SK-N-SH (cell line): ENCODE data around the gene PHLDA3. TPM values are rescaled to one million over a fixed set of nuclear protein-coding genes. Genes with fewer than 3 reads are reported as not detected.

ENCODE experiments used
- CTCF ChIA-PET: fragments of 300-600, 350-600 bp; formaldehyde crosslinking; extraction: SDS; loops from one replicate; lab custom pipeline; 2021; lab: Yijun Ruan, JAX
- POLR2A ChIA-PET: fragments of 350-600 bp; sonication (Branson Sonifier 250); formaldehyde crosslinking; extraction: SDS; loops from one replicate; lab custom pipeline; 2020; ENCODE audit warnings: antibody characterized with exemption, inconsistent platforms; lab: Yijun Ruan, JAX
- DNase-seq: peaks from one replicate; pipeline ENCODE4 v3.0.0; 2012
- H2AFZ ChIP-seq: fragments of 200-600 bp; sonication (generic); 2 replicates; pipeline ENCODE4 v1.8.1; 2016; ENCODE audit warnings: antibody characterized with exemption, mild to moderate bottlenecking, low read depth
- H3F3A ChIP-seq: fragments of 200-600 bp; sonication (generic); replicated peaks from 2 replicates; pipeline ENCODE3; 2016; ENCODE audit warnings: antibody characterized with exemption, mild to moderate bottlenecking; ENCODE audit not compliant: insufficient read depth
- H3K27ac ChIP-seq, 2 experiments: fragments of 200-500 bp in 1 of 2; fragments of 200-600 bp in 1 of 2; sonication (Bioruptor generic) in 1 of 2; sonication (generic), shearing (Covaris generic) in 1 of 2; 2 replicates each; pipeline versions ENCODE4 v1.5.1 to v1.6.1; 2014 to 2016; ENCODE audit warnings: low read depth in 2 of 2, inconsistent platforms in 1 of 2, low read length in 1 of 2, mild to moderate bottlenecking in 1 of 2, mixed read lengths in 1 of 2
- H3K27me3 ChIP-seq: fragments of 200-600 bp; sonication (generic), shearing (Covaris generic); 2 replicates; pipeline ENCODE4 v1.6.1; 2016; ENCODE audit warnings: mixed run types; ENCODE audit not compliant: insufficient read depth
- H3K36me3 ChIP-seq, 2 experiments: fragments of 200-500 bp in 1 of 2; fragments of 200-600 bp in 1 of 2; sonication (Bioruptor generic) in 1 of 2; sonication (generic) in 1 of 2; replicated peaks in 1 of 2; 2 replicates each; pipeline versions ENCODE3 to v1.5.1; 2014 to 2016; ENCODE audit warnings: low read length in 1 of 2, mild to moderate bottlenecking in 1 of 2; ENCODE audit not compliant: insufficient read depth in 2 of 2, control insufficient read depth in 1 of 2
- H3K4me1 ChIP-seq, 2 experiments: fragments of 200-500 bp in 1 of 2; fragments of 200-600 bp in 1 of 2; sonication (Bioruptor generic) in 1 of 2; sonication (generic), shearing (Covaris generic) in 1 of 2; 2 replicates each; pipeline versions ENCODE4 v1.5.1 to v1.6.1; 2014 to 2016; ENCODE audit warnings: low read depth in 1 of 2, low read length in 1 of 2, mixed run types in 1 of 2; ENCODE audit not compliant: insufficient read depth in 2 of 2, control insufficient read depth in 1 of 2
- H3K4me2 ChIP-seq: fragments of 200-600 bp; sonication (generic), shearing (Covaris generic); 2 replicates; pipeline ENCODE4 v1.6.1; 2017; ENCODE audit warnings: mixed run types
- H3K4me3 ChIP-seq, 2 experiments: fragments of 200-500 bp in 1 of 2; fragments of 200-600 bp in 1 of 2; sonication (Bioruptor generic) in 1 of 2; sonication (generic), shearing (Covaris generic) in 1 of 2; 2 replicates each; pipeline versions ENCODE4 v1.5.1 to v1.8.1; 2014 to 2016; ENCODE audit warnings: low read depth in 2 of 2, inconsistent platforms in 1 of 2, low read length in 1 of 2, mild to moderate bottlenecking in 1 of 2, mixed read lengths in 1 of 2, moderate library complexity in 1 of 2
- H3K79me2 ChIP-seq: fragments of 200-600 bp; sonication (generic); 2 replicates; pipeline ENCODE4 v1.8.1; 2017; ENCODE audit warnings: mild to moderate bottlenecking; ENCODE audit not compliant: insufficient read depth
- H3K9ac ChIP-seq: fragments of 200-600 bp; sonication (generic); 2 replicates; pipeline ENCODE4 v1.6.1; 2017; ENCODE audit warnings: mixed run types
- H3K9me2 ChIP-seq: fragments of 200-600 bp; sonication (generic); 2 replicates; pipeline ENCODE4 v1.6.1; 2017; ENCODE audit warnings: mixed run types
- H3K9me3 ChIP-seq: fragments of 200-600 bp; sonication (generic); 2 replicates; pipeline ENCODE4 v1.6.1; 2017; ENCODE audit warnings: mixed run types, mild to moderate bottlenecking, moderate library complexity
- H4K20me1 ChIP-seq: fragments of 200-600 bp; sonication (generic); 2 replicates; pipeline ENCODE4 v1.6.1; 2017; ENCODE audit warnings: mild to moderate bottlenecking, mixed run types; ENCODE audit not compliant: insufficient read depth
- CHD2 ChIP-seq: fragments of 150-350 bp; IDR thresholded peaks from 2 replicates; pipeline ENCODE4 v1.6.1; 2018; ENCODE audit warnings: low read length; ENCODE audit not compliant: partially characterized antibody
- ELF1 ChIP-seq: IDR thresholded peaks from 2 replicates; pipeline ENCODE4 v1.4.0; 2012
- EZH2phosphoT487 ChIP-seq: fragments of 200-600 bp; sonication (generic); IDR thresholded peaks from 2 replicates; pipeline ENCODE4 v1.6.1; 2017; ENCODE audit warnings: low read depth, mixed run types, mild to moderate bottlenecking, antibody characterized with exemption, moderate library complexity, borderline replicate concordance
- FOXJ3 ChIP-seq: sonication (generic); formaldehyde crosslinking; IDR thresholded peaks from 2 replicates; pipeline ENCODE4 v1.5.1; 2020; ENCODE audit warnings: mild to moderate bottlenecking, missing genetic modification reagents
- GABPA ChIP-seq: IDR thresholded peaks from 2 replicates; pipeline ENCODE4 v1.4.0; 2012; ENCODE audit warnings: low read depth, mild to moderate bottlenecking
- JUND ChIP-seq: IDR thresholded peaks from 2 replicates; pipeline ENCODE4 v1.4.0; 2012
- NFIC ChIP-seq: IDR thresholded peaks from 2 replicates; pipeline ENCODE4 v1.4.0; 2012; ENCODE audit warnings: borderline replicate concordance
- RAD21 ChIP-seq: IDR thresholded peaks from 2 replicates; pipeline ENCODE4 v1.6.1; 2012; ENCODE audit warnings: mild to moderate bottlenecking, low read length
- RCOR1 ChIP-seq: fragments of 150-350 bp; IDR thresholded peaks from 2 replicates; pipeline ENCODE4 v1.6.1; 2017; ENCODE audit warnings: antibody characterized with exemption, low read length
- TAF1 ChIP-seq: IDR thresholded peaks from 2 replicates; pipeline ENCODE4 v1.6.1; 2012; ENCODE audit warnings: low read depth, mild to moderate bottlenecking, low read length, moderate library complexity, borderline replicate concordance
- TCF12 ChIP-seq: IDR thresholded peaks from 2 replicates; pipeline ENCODE4 v1.4.0; 2012
- YY1 ChIP-seq: IDR thresholded peaks from 2 replicates; pipeline ENCODE4 v1.4.0; 2012; ENCODE audit warnings: low read depth, mild to moderate bottlenecking
- WGBS: methylation state at CpG from one replicate; pipeline ENCODE4 v1.1.6; 2017; ENCODE audit warnings: low lambda C conversion rate; 5-methylcytosine and 5-hydroxymethylcytosine counted together
- polyA plus RNA-seq, 3 experiments: library from polyadenylated mRNA; depleted of rRNA; stranded (reverse); fragments of >200 nt; gene quantifications; 2 replicates each; pipeline ENCODE4 v1.2.3, GENCODE V29; 2012
- TF ChIP-seq, protein P1 (sequence below): fragments of 200-600 bp; sonication (generic); IDR thresholded peaks from 2 replicates; pipeline ENCODE4 v1.6.1; 2017; ENCODE audit warnings: antibody characterized with exemption, mild to moderate bottlenecking, moderate library complexity
- TF ChIP-seq, protein P2 (sequence below): IDR thresholded peaks from 2 replicates; pipeline ENCODE4 v1.4.0; 2012; ENCODE audit warnings: low read depth

Gene PHLDA3
- polyA plus RNA-seq, 1 of the 3 experiments (the other 2 are of a cell fraction), result 105 TPM

DNA sequence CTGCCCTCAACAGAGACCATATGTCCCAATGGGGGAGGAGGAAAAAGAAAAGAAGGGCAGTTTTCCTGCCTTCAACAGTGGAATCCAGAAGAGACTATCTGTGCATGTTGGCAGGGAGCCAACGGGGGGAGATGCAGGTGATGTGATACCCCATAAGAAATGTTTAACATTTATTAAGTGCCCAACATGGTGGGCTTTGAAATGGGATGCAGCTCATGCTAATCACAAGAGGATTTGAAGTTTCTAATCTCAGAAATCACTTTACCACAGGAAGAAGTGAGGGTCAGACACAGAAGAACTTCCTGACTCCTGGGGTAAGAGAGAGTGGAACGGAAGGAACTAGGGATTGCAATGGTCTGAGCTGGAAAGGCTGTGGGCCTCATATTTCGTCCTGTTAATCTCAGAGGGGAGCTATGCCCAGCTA is 21.7 kb upstream of the PHLDA3 start:
- CTCF ChIA-PET, result interaction anchor here (1.4 to 31.9 kb wide), 4 partner anchors 5 to 105 kb away, joined by 3 to 860 read pairs (median 432); partner anchors contain the start of gene CSRP1
- Histone ChIP-seq H3K9me2 (no peaks in the 10 kb centered on the region), H3K4me2 (peak overlapping the region; percentile 22; the same call in 1 of the 2 replicates), H3K36me3 (peaks cover 20 to 31% of the 10 kb centered on the region in 2 experiments), H3K4me3 (no peak overlapping the region), H3K27ac (peak overlapping the region; percentile 43 to 83), H4K20me1 (peaks cover 10% of the 10 kb centered on the region; the same call in 1 of the 2 replicates), H3F3A (peaks cover 36% of the 10 kb centered on the region), H3K9me3 (no peaks in the 10 kb centered on the region), H2AFZ (no peak overlapping the region), H3K27me3 (no peaks in the 10 kb centered on the region), H3K4me1 (peaks cover 21 to 38% of the 10 kb centered on the region in 2 experiments), H3K9ac (no peak overlapping the region), H3K79me2 (peaks cover 38% of the 10 kb centered on the region)
- WGBS, result 26% methylated on average over 3 of the region's 3 CpGs
- POLR2A ChIA-PET, result interaction anchor here (1.0 kb wide), 1 partner anchor 21 kb away, joined by 4 read pairs; no protein-coding TSS in a partner anchor
- TF ChIP-seq CHD2 (no peak), NFIC (peak; percentile 66), ELF1 (no peak), GABPA (0 out of 2 replicates have a peak, but pooled peaks have one; percentile 39), RCOR1 (no peak), TCF12 (peak; percentile 11; the same call in 1 of the 2 replicates), TAF1 (no peak)
- no peak for DNase-seq

DNA sequence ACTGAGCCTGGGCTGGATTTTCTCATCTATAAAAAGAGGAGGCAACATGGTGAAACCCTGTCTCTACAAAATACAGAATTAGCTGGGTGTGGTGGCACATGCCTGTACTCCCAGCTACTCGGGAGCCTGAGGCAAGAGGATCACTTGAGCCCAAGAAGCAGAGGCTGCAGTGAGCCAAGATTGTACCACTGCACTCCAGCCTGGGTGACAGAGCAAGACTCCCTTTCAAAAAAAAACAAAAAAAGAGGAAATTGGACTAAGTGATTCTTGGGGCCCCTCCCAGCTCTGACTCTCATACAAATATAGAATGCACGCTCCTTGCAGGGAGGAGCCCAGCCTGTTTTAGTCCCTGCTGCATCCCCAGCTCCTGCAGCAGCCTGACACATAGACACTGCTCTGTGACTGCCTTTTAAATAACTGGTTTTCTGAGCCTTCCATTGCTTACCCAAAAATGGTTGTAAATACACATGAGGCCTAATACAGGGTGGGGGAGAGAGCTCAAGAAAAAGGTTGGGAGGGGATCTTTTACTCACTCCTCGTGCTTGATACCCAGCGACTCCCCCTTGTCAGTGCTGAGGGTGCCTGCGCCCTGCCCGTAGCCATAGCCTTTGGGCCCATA is 20.8 kb upstream of the PHLDA3 start:
- CTCF ChIA-PET, result interaction anchor here (0.9 to 31.9 kb wide), 5 partner anchors 4 to 59 kb away, joined by 3 to 860 read pairs (median 4); partner anchors contain the start of gene CSRP1
- Histone ChIP-seq H2AFZ (no peak overlapping the region), H4K20me1 (peaks cover 10% of the 10 kb centered on the region; the same call in 1 of the 2 replicates), H3K27me3 (no peaks in the 10 kb centered on the region)
- POLR2A ChIA-PET, result no interaction called here
- TF ChIP-seq EZH2phosphoT487 (no peak), JUND (no peak), TAF1 (no peak), FOXJ3 (CRISPR knock-in tag) (no peak), GABPA (no peak), RAD21 (no peak), YY1 (no peak)
- TF ChIP-seq, protein P1, sequence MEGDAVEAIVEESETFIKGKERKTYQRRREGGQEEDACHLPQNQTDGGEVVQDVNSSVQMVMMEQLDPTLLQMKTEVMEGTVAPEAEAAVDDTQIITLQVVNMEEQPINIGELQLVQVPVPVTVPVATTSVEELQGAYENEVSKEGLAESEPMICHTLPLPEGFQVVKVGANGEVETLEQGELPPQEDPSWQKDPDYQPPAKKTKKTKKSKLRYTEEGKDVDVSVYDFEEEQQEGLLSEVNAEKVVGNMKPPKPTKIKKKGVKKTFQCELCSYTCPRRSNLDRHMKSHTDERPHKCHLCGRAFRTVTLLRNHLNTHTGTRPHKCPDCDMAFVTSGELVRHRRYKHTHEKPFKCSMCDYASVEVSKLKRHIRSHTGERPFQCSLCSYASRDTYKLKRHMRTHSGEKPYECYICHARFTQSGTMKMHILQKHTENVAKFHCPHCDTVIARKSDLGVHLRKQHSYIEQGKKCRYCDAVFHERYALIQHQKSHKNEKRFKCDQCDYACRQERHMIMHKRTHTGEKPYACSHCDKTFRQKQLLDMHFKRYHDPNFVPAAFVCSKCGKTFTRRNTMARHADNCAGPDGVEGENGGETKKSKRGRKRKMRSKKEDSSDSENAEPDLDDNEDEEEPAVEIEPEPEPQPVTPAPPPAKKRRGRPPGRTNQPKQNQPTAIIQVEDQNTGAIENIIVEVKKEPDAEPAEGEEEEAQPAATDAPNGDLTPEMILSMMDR, result no peak
- TF ChIP-seq, protein P2, sequence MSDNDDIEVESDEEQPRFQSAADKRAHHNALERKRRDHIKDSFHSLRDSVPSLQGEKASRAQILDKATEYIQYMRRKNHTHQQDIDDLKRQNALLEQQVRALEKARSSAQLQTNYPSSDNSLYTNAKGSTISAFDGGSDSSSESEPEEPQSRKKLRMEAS, result no peak
- TF ChIP-seq, all 33 proteins: peak for 0
- Histone ChIP-seq H3K9me3 (no peaks in the 10 kb centered on the region), H3K36me3 (peaks cover 20 to 28% of the 10 kb centered on the region in 2 experiments), H3K79me2 (peaks cover 29% of the 10 kb centered on the region), H3K4me3 (no peak overlapping the region), H3K27ac (peak overlapping the region; percentile 20 to 83; a peak in 3 of 4 replicates), H3F3A (peaks cover 30% of the 10 kb centered on the region), H3K9me2 (no peaks in the 10 kb centered on the region), H3K4me2 (peak overlapping the region; percentile 35; the same call in 1 of the 2 replicates), H3K4me1 (peaks cover 21 to 38% of the 10 kb centered on the region in 2 experiments), H3K9ac (peak overlapping the region; percentile 22; the same call in 1 of the 2 replicates)
- 88% methylated on average over 6 of the region's 6 CpGs for WGBS
- DNase-seq, result no peak
